NCI-H69 (cell line): Measurements from ENCODE around the gene EXOSC2.

Source experiments
- DNase-seq: peaks from one replicate; lab custom pipeline; 2025; lab: John Stamatoyannopoulos, UW

Gene EXOSC2

GRCh38 chr9:130693426-130694191, at the start of gene EXOSC2:
EXOSC2 (plus strand) TSS chr9:130693780; CDS start chr9:130693792, 12 bp downstream.
- peak; percentile 99 for DNase-seq

- no peak for DNase-seq
Measured at GRCh38 chr9:130651221-130651620, 42.4 kb upstream of the EXOSC2 start.

- DNase-seq = no peak
Measured at GRCh38 chr9:130651752-130652151, 41.8 kb upstream of the EXOSC2 start.

- no peak for DNase-seq
Measured at GRCh38 chr9:130654879-130655278, 38.7 kb upstream of the EXOSC2 start.

- DNase-seq = no peak
Measured at GRCh38 chr9:130658893-130659698, 34.5 kb upstream of the EXOSC2 start.

GRCh38 chr9:130659699-130660248, 33.8 kb upstream of the EXOSC2 start:
- peak; percentile 57 for DNase-seq

GRCh38 chr9:130660326-130660682, 33.3 kb upstream of the EXOSC2 start:
- no peak for DNase-seq

- peak; percentile 46 for DNase-seq
Measured at GRCh38 chr9:130660683-130661450, 32.7 kb upstream of the EXOSC2 start.

- DNase-seq = peak; percentile 35
Measured at GRCh38 chr9:130661451-130662098, 32.0 kb upstream of the EXOSC2 start.

GRCh38 chr9:130662099-130662969, 31.2 kb upstream of the EXOSC2 start:
- DNase-seq = peak; percentile 53

GRCh38 chr9:130662970-130663257, 30.7 kb upstream of the EXOSC2 start:
- DNase-seq = peak; percentile 51

- DNase-seq = peak; percentile 69
Measured at GRCh38 chr9:130663258-130663976, 30.2 kb upstream of the EXOSC2 start.

GRCh38 chr9:130663977-130664250, 29.7 kb upstream of the EXOSC2 start:
- DNase-seq = peak; percentile 69

GRCh38 chr9:130664251-130665028, 29.1 kb upstream of the EXOSC2 start, which contains the start of gene PRDM12:
PRDM12 (plus strand) TSS chr9:130664594; CDS start chr9:130664654, 60 bp downstream.
- DNase-seq = peak; percentile 55

- no peak for DNase-seq
Measured at GRCh38 chr9:130665029-130665430, 28.6 kb upstream of the EXOSC2 start.

- peak; percentile 50 for DNase-seq
Measured at GRCh38 chr9:130665431-130666392, 27.9 kb upstream of the EXOSC2 start.

GRCh38 chr9:130666393-130667119, 27.0 kb upstream of the EXOSC2 start:
- DNase-seq = no peak

- DNase-seq = no peak
Measured at GRCh38 chr9:130667120-130667435, 26.5 kb upstream of the EXOSC2 start.
